ENCODE data around the gene SLC48A1. TPM values are rescaled to one million over a fixed set of nuclear protein-coding genes. Genes with fewer than 3 reads are reported as not detected.

Gene SLC48A1
- polyA plus RNA-seq, 1 donor from 2014 or later = 8.0 TPM

GRCh38 chr12:47741340-47741703 is 31.7 kb upstream of the SLC48A1 start:
- no peak overlapping the region for H3K4me3 ChIP-seq (ENCODE audit: low read length)
- no peak overlapping the region for H3K9ac ChIP-seq (ENCODE audit: low read length)
- H3F3A ChIP-seq (ENCODE audit: insufficient read depth, low read length, poor library complexity, severe bottlenecking) = no peaks in the 10 kb centered on the region
- H3K9me2 ChIP-seq (ENCODE audit: insufficient read depth, low read length) = no peaks in the 10 kb centered on the region
- no peaks in the 10 kb centered on the region for H4K20me1 ChIP-seq (ENCODE audit: insufficient read depth)
- no peaks in the 10 kb centered on the region for H3K79me2 ChIP-seq (replicated peaks; ENCODE audit: insufficient read depth, low read length)
- H3K9me3 ChIP-seq (ENCODE audit: low read length) = no peaks in the 10 kb centered on the region
- no peaks in the 10 kb centered on the region for H3K27me3 ChIP-seq (ENCODE audit: insufficient read depth, low read depth, low read length)
- no peaks in the 10 kb centered on the region for H3K36me3 ChIP-seq (ENCODE audit: insufficient read depth, low read length)
- TF ChIP-seq EP300 (conservative IDR thresholded peaks at IDR 0.05; ENCODE audit: poor library complexity, severe bottlenecking) = no peak
- TF ChIP-seq POLR2AphosphoS5 (IDR thresholded peaks at IDR 0.05) = no peak
- no peak for TF ChIP-seq TAF1 (IDR thresholded peaks at IDR 0.05; ENCODE audit: low read depth)
- no peak for TF ChIP-seq RAD21 (conservative IDR thresholded peaks at IDR 0.05)
- TF ChIP-seq EZH2 (IDR thresholded peaks at IDR 0.05; ENCODE audit: borderline replicate concordance, insufficient read depth, low read length, poor library complexity, severe bottlenecking) = no peak
- TF ChIP-seq, protein P1, sequence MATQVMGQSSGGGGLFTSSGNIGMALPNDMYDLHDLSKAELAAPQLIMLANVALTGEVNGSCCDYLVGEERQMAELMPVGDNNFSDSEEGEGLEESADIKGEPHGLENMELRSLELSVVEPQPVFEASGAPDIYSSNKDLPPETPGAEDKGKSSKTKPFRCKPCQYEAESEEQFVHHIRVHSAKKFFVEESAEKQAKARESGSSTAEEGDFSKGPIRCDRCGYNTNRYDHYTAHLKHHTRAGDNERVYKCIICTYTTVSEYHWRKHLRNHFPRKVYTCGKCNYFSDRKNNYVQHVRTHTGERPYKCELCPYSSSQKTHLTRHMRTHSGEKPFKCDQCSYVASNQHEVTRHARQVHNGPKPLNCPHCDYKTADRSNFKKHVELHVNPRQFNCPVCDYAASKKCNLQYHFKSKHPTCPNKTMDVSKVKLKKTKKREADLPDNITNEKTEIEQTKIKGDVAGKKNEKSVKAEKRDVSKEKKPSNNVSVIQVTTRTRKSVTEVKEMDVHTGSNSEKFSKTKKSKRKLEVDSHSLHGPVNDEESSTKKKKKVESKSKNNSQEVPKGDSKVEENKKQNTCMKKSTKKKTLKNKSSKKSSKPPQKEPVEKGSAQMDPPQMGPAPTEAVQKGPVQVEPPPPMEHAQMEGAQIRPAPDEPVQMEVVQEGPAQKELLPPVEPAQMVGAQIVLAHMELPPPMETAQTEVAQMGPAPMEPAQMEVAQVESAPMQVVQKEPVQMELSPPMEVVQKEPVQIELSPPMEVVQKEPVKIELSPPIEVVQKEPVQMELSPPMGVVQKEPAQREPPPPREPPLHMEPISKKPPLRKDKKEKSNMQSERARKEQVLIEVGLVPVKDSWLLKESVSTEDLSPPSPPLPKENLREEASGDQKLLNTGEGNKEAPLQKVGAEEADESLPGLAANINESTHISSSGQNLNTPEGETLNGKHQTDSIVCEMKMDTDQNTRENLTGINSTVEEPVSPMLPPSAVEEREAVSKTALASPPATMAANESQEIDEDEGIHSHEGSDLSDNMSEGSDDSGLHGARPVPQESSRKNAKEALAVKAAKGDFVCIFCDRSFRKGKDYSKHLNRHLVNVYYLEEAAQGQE (IDR thresholded peaks at IDR 0.05; ENCODE audit: borderline replicate concordance) = no peak
- no peak for TF ChIP-seq MXI1 (conservative IDR thresholded peaks at IDR 0.05; ENCODE audit: poor library complexity, severe bottlenecking)
- TF ChIP-seq SMC3 (conservative IDR thresholded peaks at IDR 0.05; ENCODE audit: poor library complexity) = no peak
- TF ChIP-seq, protein P2, sequence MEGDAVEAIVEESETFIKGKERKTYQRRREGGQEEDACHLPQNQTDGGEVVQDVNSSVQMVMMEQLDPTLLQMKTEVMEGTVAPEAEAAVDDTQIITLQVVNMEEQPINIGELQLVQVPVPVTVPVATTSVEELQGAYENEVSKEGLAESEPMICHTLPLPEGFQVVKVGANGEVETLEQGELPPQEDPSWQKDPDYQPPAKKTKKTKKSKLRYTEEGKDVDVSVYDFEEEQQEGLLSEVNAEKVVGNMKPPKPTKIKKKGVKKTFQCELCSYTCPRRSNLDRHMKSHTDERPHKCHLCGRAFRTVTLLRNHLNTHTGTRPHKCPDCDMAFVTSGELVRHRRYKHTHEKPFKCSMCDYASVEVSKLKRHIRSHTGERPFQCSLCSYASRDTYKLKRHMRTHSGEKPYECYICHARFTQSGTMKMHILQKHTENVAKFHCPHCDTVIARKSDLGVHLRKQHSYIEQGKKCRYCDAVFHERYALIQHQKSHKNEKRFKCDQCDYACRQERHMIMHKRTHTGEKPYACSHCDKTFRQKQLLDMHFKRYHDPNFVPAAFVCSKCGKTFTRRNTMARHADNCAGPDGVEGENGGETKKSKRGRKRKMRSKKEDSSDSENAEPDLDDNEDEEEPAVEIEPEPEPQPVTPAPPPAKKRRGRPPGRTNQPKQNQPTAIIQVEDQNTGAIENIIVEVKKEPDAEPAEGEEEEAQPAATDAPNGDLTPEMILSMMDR (IDR thresholded peaks at IDR 0.05; ENCODE audit: poor library complexity, severe bottlenecking) = no peak
- no peak overlapping the region for H2AFZ ChIP-seq (ENCODE audit: low read depth, low read length)
- H3K4me2 ChIP-seq (ENCODE audit: low read length) = no peak overlapping the region
- no peak overlapping the region for H3K27ac ChIP-seq (ENCODE audit: low read length)

DNA sequence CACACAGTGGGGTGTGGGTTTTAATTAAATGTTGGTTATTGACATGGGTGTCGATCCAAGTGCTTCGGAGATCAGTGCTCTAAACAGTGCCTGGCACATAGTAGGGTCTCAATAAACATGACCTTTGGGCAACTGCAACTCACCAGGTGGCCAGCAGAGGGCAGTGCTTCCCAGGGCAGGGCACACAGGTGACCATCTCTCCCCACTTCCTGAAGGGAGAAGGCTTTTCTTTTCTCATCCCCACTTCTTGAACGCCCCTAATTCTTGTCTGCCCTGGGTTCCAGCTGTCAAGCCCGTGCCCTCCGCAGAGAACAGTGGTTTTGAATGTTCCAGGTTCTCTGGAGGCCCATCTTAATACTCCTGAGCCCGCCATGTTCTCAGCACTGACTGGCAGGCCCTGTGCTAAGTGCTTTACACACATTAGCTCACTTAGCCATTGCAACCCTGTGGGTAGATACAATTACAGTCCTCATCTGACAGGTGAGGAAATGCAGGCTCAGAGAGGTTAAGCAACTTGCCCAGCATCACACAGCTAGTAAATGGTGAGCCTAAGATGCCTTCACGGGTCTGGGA is 30.7 kb upstream of the SLC48A1 start:
- no peak overlapping the region for H3K4me3 ChIP-seq (ENCODE audit: low read length)
- no peaks in the 10 kb centered on the region for H3K9me3 ChIP-seq (ENCODE audit: low read length)
- H2AFZ ChIP-seq (ENCODE audit: low read depth, low read length) = no peak overlapping the region
- H3K27me3 ChIP-seq (ENCODE audit: insufficient read depth, low read depth, low read length) = no peaks in the 10 kb centered on the region
- H3K27ac ChIP-seq (ENCODE audit: low read length) = no peak overlapping the region
- H3K9me2 ChIP-seq (ENCODE audit: insufficient read depth, low read length) = no peaks in the 10 kb centered on the region
- no peaks in the 10 kb centered on the region for H3K79me2 ChIP-seq (replicated peaks; ENCODE audit: insufficient read depth, low read length)
- H3K9ac ChIP-seq (ENCODE audit: low read length) = no peak overlapping the region
- no peaks in the 10 kb centered on the region for H3F3A ChIP-seq (ENCODE audit: insufficient read depth, low read length, poor library complexity, severe bottlenecking)
- no peaks in the 10 kb centered on the region for H4K20me1 ChIP-seq (ENCODE audit: insufficient read depth)
- no peaks in the 10 kb centered on the region for H3K36me3 ChIP-seq (ENCODE audit: insufficient read depth, low read length)
- TF ChIP-seq RAD21 (conservative IDR thresholded peaks at IDR 0.05) = peak; percentile 43
- TF ChIP-seq EP300 (conservative IDR thresholded peaks at IDR 0.05; ENCODE audit: poor library complexity, severe bottlenecking) = no peak
- TF ChIP-seq EZH2 (IDR thresholded peaks at IDR 0.05; ENCODE audit: borderline replicate concordance, insufficient read depth, low read length, poor library complexity, severe bottlenecking) = no peak
- TF ChIP-seq, protein P1 (IDR thresholded peaks at IDR 0.05; ENCODE audit: borderline replicate concordance) = no peak
- no peak for TF ChIP-seq TAF1 (IDR thresholded peaks at IDR 0.05; ENCODE audit: low read depth)
- no peak for TF ChIP-seq MXI1 (conservative IDR thresholded peaks at IDR 0.05; ENCODE audit: poor library complexity, severe bottlenecking)
- TF ChIP-seq, protein P2 (IDR thresholded peaks at IDR 0.05; ENCODE audit: poor library complexity, severe bottlenecking) = peak; percentile 56
- TF ChIP-seq SMC3 (conservative IDR thresholded peaks at IDR 0.05; ENCODE audit: poor library complexity) = peak; percentile 41
- no peak for TF ChIP-seq POLR2AphosphoS5 (IDR thresholded peaks at IDR 0.05)
- no peak overlapping the region for H3K4me2 ChIP-seq (ENCODE audit: low read length)
